GM23338 (cell line): ENCODE results near the gene BNC1. TPM values are rescaled to one million over a fixed set of nuclear protein-coding genes. Genes with fewer than 3 reads are reported as not detected.

Experiments used
- ATAC-seq: fragments of 200-7000 bp; cut with Tn5 transposase; 3 replicates; pipeline ENCODE4 v1.9.1; 2020
- DNase-seq: peaks from one replicate; pipeline ENCODE4 v3.0.0-alpha.2; 2015; ENCODE audit warnings: low spot score
- H2AFZ ChIP-seq: fragments of 200-600 bp; sonication (generic); 2 replicates; pipeline ENCODE4 v1.8.0; 2016; ENCODE audit warnings: antibody characterized with exemption, mild to moderate bottlenecking, moderate library complexity
- H3F3A ChIP-seq: fragments of 200-600 bp; sonication (generic); replicated peaks from 2 replicates; pipeline ENCODE4 v1.8.0; 2017; ENCODE audit warnings: antibody characterized with exemption, mixed run types, low read depth
- H3K27ac ChIP-seq: fragments of 200-600 bp; sonication (generic); 2 replicates; pipeline ENCODE4 v1.6.1; 2016; ENCODE audit warnings: low read depth
- H3K27me3 ChIP-seq: fragments of 200-600 bp; sonication (generic); 2 replicates; pipeline ENCODE4 v1.8.0; 2016; ENCODE audit warnings: mild to moderate bottlenecking, mixed run types, moderate library complexity; ENCODE audit not compliant: insufficient read depth
- H3K36me3 ChIP-seq: fragments of 200-600 bp; sonication (generic); 2 replicates; pipeline ENCODE4 v1.8.0; 2016; ENCODE audit warnings: mild to moderate bottlenecking; ENCODE audit not compliant: insufficient read depth
- H3K4me1 ChIP-seq: fragments of 200-600 bp; sonication (generic); 2 replicates; pipeline ENCODE4 v1.8.0; 2016; ENCODE audit warnings: mild to moderate bottlenecking, moderate library complexity; ENCODE audit not compliant: insufficient read depth
- H3K4me2 ChIP-seq: fragments of 200-600 bp; sonication (generic); 2 replicates; pipeline ENCODE4 v1.7.1; 2017; ENCODE audit warnings: mixed run types
- H3K4me3 ChIP-seq: fragments of 200-600 bp; sonication (generic); 2 replicates; pipeline ENCODE4 v1.6.1; 2016; ENCODE audit warnings: mixed run types
- H3K79me2 ChIP-seq: fragments of 200-600 bp; sonication (generic); replicated peaks from 2 replicates; pipeline ENCODE4 v1.8.0; 2017; ENCODE audit warnings: mild to moderate bottlenecking; ENCODE audit not compliant: insufficient read depth
- H3K9me2 ChIP-seq: fragments of 200-600 bp; sonication (generic); 2 replicates; pipeline ENCODE4 v1.8.0; 2017; ENCODE audit not compliant: insufficient read depth
- H4K20me1 ChIP-seq: fragments of 200-600 bp; sonication (generic); replicated peaks from 2 replicates; pipeline ENCODE4 v1.8.0; 2017; ENCODE audit warnings: mild to moderate bottlenecking; ENCODE audit not compliant: insufficient read depth
- H3K27ac Mint-ChIP-seq: 2 replicates; pipeline ENCODE4 v1.8.0; 2020; ENCODE audit warnings: inconsistent platforms, mild to moderate bottlenecking, moderate library complexity, mixed read lengths
- H3K27me3 Mint-ChIP-seq: 3 replicates; pipeline ENCODE4 v1.8.0; 2022; ENCODE audit warnings: low read depth, mild to moderate bottlenecking, moderate library complexity, mixed read lengths, inconsistent platforms; ENCODE audit not compliant: insufficient read depth, poor library complexity
- H3K36me3 Mint-ChIP-seq: 3 replicates; pipeline ENCODE4 v1.8.0; 2021; ENCODE audit warnings: low read depth, mild to moderate bottlenecking, inconsistent platforms, moderate library complexity, mixed read lengths
- H3K4me1 Mint-ChIP-seq: 3 replicates; pipeline ENCODE4 v1.8.0; 2020; ENCODE audit warnings: mild to moderate bottlenecking, inconsistent platforms, mixed read lengths
- H3K4me3 Mint-ChIP-seq: 3 replicates; pipeline ENCODE4 v1.8.0; 2021; ENCODE audit warnings: moderate library complexity, mild to moderate bottlenecking, inconsistent platforms, mixed read lengths
- H3K9me3 Mint-ChIP-seq: 3 replicates; pipeline ENCODE4 v1.8.0; 2020; ENCODE audit warnings: moderate library complexity, mild to moderate bottlenecking, inconsistent platforms, mixed read lengths
- CREB1 ChIP-seq: fragments of 250-450 bp; sonication (Bioruptor Pico); IDR thresholded peaks from 2 replicates; pipeline ENCODE4 v1.5.0; 2020; ENCODE audit warnings: low read depth, mild to moderate bottlenecking, moderate library complexity
- EZH2phosphoT487 ChIP-seq: fragments of 200-600 bp; sonication (generic); IDR thresholded peaks from one replicate; pipeline ENCODE4 v1.8.1; 2018; ENCODE audit warnings: antibody characterized with exemption; ENCODE audit not compliant: unreplicated experiment
- JUNB ChIP-seq: IDR thresholded peaks from one replicate; pipeline ENCODE4 v1.6.1; 2016; ENCODE audit warnings: antibody characterized with exemption; ENCODE audit not compliant: unreplicated experiment
- POLR2AphosphoS5 ChIP-seq: IDR thresholded peaks from 2 replicates; pipeline ENCODE4 v1.6.1; 2016; ENCODE audit warnings: antibody characterized with exemption, low read depth
- ZNF114 ChIP-seq: fragments of 250-450 bp; sonication (Bioruptor Pico); IDR thresholded peaks from 2 replicates; pipeline ENCODE4 v1.5.0; 2020; ENCODE audit warnings: mild to moderate bottlenecking, moderate library complexity
- polyA plus RNA-seq: library from polyadenylated mRNA; unstranded; fragments of >200 nt; fragmentation: Nextera tagmentation; extraction: Ambion mirVana; gene quantifications from 2 replicates; pipeline ENCODE4 v1.2.1, GENCODE V29; 2016
- total RNA-seq: library from RNA; depleted of rRNA; stranded (reverse); fragments of >200 nt; shearing (Covaris generic); gene quantifications from 2 replicates; pipeline ENCODE4 v1.2.3, GENCODE V29; 2014
- TF ChIP-seq, protein P1 (sequence below): IDR thresholded peaks from one replicate; pipeline ENCODE4 v1.6.1; 2018; ENCODE audit warnings: antibody characterized with exemption; ENCODE audit not compliant: unreplicated experiment
- TF ChIP-seq, protein P2 (sequence below), 2 experiments: fragments of 200-600 bp in 1 of 2; sonication (generic) in 1 of 2; conservative IDR thresholded peaks; 2 replicates each; pipeline versions ENCODE4 v1.5.1 to v1.6.1; 2016 to 2017; ENCODE audit warnings: antibody characterized with exemption in 2 of 2, low read depth in 2 of 2, mild to moderate bottlenecking in 2 of 2, moderate library complexity in 1 of 2
- TF ChIP-seq, protein P3 (sequence below): fragments of 250-450 bp; sonication (Bioruptor Pico); IDR thresholded peaks from 2 replicates; pipeline ENCODE4 v1.5.0; 2020; ENCODE audit warnings: mild to moderate bottlenecking, moderate library complexity

BNC1 gene
- total and polyA plus RNA-seq, 2 experiments from 2014 or later = 0.26 to 1.1 TPM

DNA sequence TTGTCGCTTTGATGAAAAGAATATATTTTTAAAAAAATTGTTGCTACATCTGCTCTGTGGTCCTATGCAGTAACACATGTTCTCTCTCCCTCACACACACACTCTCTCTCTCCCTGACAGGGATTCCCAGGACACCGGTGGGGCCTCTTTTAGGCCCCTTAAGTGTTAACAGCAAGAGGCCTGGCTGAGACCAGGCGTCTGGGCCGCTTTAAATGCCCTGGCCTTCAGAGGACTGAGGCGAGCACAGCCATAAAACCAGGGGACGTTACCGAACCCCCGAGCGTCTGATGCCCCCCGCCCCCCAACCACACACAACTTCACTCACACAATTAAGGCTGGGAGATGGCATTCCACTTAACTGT, 1.7 kb downstream of the BNC1 start:
- Histone ChIP-seq H2AFZ (peak overlapping the region; percentile 98), H3K27me3 (peaks cover 85% of the 10 kb centered on the region), H3K36me3 (no peaks in the 10 kb centered on the region), H3K79me2 (no peaks in the 10 kb centered on the region), H3K9me2 (no peaks in the 10 kb centered on the region), H3K4me2 (peak overlapping the region; percentile 88), H3F3A (0 out of 2 replicates have a peak, but pooled peaks cover 3% of the 10 kb centered on the region), H3K4me1 (no peaks in the 10 kb centered on the region; the same call in none of the 2 replicates), H3K27ac (no peak overlapping the region), H3K4me3 (peak overlapping the region; percentile 75), H4K20me1 (peaks cover 6% of the 10 kb centered on the region; the same call in 1 of the 2 replicates)
- Mint-ChIP-seq H3K27me3 (peaks cover 53% of the 10 kb centered on the region), H3K4me3 (peak overlapping the region; percentile 70), H3K36me3 (no peaks in the 10 kb centered on the region), H3K4me1 (peaks cover 15% of the 10 kb centered on the region; the same call in 2 of the 3 replicates), H3K27ac (no peak overlapping the region), H3K9me3 (peaks cover 3% of the 10 kb centered on the region; the same call in 1 of the 3 replicates)
- ATAC-seq = peak; percentile 50
- peak; percentile 51 for DNase-seq
- no peak for TF ChIP-seq CREB1
- TF ChIP-seq, protein P1, sequence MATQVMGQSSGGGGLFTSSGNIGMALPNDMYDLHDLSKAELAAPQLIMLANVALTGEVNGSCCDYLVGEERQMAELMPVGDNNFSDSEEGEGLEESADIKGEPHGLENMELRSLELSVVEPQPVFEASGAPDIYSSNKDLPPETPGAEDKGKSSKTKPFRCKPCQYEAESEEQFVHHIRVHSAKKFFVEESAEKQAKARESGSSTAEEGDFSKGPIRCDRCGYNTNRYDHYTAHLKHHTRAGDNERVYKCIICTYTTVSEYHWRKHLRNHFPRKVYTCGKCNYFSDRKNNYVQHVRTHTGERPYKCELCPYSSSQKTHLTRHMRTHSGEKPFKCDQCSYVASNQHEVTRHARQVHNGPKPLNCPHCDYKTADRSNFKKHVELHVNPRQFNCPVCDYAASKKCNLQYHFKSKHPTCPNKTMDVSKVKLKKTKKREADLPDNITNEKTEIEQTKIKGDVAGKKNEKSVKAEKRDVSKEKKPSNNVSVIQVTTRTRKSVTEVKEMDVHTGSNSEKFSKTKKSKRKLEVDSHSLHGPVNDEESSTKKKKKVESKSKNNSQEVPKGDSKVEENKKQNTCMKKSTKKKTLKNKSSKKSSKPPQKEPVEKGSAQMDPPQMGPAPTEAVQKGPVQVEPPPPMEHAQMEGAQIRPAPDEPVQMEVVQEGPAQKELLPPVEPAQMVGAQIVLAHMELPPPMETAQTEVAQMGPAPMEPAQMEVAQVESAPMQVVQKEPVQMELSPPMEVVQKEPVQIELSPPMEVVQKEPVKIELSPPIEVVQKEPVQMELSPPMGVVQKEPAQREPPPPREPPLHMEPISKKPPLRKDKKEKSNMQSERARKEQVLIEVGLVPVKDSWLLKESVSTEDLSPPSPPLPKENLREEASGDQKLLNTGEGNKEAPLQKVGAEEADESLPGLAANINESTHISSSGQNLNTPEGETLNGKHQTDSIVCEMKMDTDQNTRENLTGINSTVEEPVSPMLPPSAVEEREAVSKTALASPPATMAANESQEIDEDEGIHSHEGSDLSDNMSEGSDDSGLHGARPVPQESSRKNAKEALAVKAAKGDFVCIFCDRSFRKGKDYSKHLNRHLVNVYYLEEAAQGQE = no peak
- TF ChIP-seq, protein P2, sequence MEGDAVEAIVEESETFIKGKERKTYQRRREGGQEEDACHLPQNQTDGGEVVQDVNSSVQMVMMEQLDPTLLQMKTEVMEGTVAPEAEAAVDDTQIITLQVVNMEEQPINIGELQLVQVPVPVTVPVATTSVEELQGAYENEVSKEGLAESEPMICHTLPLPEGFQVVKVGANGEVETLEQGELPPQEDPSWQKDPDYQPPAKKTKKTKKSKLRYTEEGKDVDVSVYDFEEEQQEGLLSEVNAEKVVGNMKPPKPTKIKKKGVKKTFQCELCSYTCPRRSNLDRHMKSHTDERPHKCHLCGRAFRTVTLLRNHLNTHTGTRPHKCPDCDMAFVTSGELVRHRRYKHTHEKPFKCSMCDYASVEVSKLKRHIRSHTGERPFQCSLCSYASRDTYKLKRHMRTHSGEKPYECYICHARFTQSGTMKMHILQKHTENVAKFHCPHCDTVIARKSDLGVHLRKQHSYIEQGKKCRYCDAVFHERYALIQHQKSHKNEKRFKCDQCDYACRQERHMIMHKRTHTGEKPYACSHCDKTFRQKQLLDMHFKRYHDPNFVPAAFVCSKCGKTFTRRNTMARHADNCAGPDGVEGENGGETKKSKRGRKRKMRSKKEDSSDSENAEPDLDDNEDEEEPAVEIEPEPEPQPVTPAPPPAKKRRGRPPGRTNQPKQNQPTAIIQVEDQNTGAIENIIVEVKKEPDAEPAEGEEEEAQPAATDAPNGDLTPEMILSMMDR (conservative IDR thresholded peaks at IDR 0.05; ENCODE audit: low read depth in 2 of 2) = no peak
- no peak for TF ChIP-seq JUNB
- TF ChIP-seq, protein P3, sequence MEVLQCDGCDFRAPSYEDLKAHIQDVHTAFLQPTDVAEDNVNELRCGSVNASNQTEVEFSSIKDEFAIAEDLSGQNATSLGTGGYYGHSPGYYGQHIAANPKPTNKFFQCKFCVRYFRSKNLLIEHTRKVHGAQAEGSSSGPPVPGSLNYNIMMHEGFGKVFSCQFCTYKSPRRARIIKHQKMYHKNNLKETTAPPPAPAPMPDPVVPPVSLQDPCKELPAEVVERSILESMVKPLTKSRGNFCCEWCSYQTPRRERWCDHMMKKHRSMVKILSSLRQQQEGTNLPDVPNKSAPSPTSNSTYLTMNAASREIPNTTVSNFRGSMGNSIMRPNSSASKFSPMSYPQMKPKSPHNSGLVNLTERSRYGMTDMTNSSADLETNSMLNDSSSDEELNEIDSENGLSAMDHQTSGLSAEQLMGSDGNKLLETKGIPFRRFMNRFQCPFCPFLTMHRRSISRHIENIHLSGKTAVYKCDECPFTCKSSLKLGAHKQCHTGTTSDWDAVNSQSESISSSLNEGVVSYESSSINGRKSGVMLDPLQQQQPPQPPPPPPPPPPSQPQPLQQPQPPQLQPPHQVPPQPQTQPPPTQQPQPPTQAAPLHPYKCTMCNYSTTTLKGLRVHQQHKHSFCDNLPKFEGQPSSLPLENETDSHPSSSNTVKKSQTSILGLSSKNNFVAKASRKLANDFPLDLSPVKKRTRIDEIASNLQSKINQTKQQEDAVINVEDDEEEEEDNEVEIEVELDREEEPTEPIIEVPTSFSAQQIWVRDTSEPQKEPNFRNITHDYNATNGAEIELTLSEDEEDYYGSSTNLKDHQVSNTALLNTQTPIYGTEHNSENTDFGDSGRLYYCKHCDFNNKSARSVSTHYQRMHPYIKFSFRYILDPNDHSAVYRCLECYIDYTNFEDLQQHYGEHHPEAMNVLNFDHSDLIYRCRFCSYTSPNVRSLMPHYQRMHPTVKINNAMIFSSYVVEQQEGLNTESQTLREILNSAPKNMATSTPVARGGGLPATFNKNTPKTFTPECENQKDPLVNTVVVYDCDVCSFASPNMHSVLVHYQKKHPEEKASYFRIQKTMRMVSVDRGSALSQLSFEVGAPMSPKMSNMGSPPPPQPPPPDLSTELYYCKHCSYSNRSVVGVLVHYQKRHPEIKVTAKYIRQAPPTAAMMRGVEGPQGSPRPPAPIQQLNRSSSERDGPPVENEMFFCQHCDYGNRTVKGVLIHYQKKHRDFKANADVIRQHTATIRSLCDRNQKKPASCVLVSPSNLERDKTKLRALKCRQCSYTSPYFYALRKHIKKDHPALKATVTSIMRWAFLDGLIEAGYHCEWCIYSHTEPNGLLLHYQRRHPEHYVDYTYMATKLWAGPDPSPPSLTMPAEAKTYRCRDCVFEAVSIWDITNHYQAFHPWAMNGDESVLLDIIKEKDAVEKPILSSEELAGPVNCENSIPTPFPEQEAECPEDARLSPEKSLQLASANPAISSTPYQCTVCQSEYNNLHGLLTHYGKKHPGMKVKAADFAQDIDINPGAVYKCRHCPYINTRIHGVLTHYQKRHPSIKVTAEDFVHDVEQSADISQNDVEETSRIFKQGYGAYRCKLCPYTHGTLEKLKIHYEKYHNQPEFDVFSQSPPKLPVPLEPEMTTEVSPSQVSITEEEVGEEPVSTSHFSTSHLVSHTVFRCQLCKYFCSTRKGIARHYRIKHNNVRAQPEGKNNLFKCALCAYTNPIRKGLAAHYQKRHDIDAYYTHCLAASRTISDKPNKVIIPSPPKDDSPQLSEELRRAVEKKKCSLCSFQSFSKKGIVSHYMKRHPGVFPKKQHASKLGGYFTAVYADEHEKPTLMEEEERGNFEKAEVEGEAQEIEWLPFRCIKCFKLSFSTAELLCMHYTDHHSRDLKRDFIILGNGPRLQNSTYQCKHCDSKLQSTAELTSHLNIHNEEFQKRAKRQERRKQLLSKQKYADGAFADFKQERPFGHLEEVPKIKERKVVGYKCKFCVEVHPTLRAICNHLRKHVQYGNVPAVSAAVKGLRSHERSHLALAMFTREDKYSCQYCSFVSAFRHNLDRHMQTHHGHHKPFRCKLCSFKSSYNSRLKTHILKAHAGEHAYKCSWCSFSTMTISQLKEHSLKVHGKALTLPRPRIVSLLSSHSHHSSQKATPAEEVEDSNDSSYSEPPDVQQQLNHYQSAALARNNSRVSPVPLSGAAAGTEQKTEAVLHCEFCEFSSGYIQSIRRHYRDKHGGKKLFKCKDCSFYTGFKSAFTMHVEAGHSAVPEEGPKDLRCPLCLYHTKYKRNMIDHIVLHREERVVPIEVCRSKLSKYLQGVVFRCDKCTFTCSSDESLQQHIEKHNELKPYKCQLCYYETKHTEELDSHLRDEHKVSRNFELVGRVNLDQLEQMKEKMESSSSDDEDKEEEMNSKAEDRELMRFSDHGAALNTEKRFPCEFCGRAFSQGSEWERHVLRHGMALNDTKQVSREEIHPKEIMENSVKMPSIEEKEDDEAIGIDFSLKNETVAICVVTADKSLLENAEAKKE (CRISPR knock-in tag) = no peak
- TF ChIP-seq POLR2AphosphoS5 = no peak
- no peak for TF ChIP-seq ZNF114 (CRISPR knock-in tag)
- no peak for TF ChIP-seq EZH2phosphoT487
